Suprapubic skin (tissue), 4 donors: ENCODE results near the gene LPP. TPM values are rescaled to one million over a fixed set of nuclear protein-coding genes. Genes with fewer than 3 reads are reported as not detected.

ENCODE experiments used
- DNase-seq, 2 donors: peaks; one replicate each; pipeline ENCODE4 v3.0.0-alpha.2; 2019; ENCODE audit warnings: low spot score in 2 of 2
- H3K27ac ChIP-seq: fragments of 200-600 bp; sonication (generic); one replicate; pipeline ENCODE4 v1.5.1; 2019
- H3K27me3 ChIP-seq: fragments of 200-600 bp; sonication (generic); one replicate; pipeline ENCODE4 v1.5.1; 2019
- H3K36me3 ChIP-seq: fragments of 200-600 bp; sonication (generic); one replicate; pipeline ENCODE4 v1.5.1; 2019
- H3K4me1 ChIP-seq: fragments of 200-600 bp; sonication (generic); one replicate; pipeline ENCODE4 v1.5.1; 2019
- H3K4me3 ChIP-seq: fragments of 200-600 bp; sonication (generic); one replicate; pipeline ENCODE4 v1.5.1; 2019; ENCODE audit warnings: mild to moderate bottlenecking
- H3K9me3 ChIP-seq: fragments of 200-600 bp; sonication (generic); one replicate; pipeline ENCODE4 v1.5.1; 2019
- EP300 ChIP-seq: sonication (generic); formaldehyde crosslinking; IDR thresholded peaks from one replicate; pipeline ENCODE4 v1.6.1; 2017; ENCODE audit warnings: antibody characterized with exemption
- POLR2A ChIP-seq, 2 donors: fragments of 450-650 bp; IDR thresholded peaks; one replicate each; pipeline ENCODE4 v1.6.1; 2017; ENCODE audit warnings: antibody characterized with exemption in 2 of 2, mild to moderate bottlenecking in 2 of 2, moderate library complexity in 2 of 2
- POLR2AphosphoS5 ChIP-seq, 3 donors: sonication (generic); formaldehyde crosslinking; IDR thresholded peaks; one replicate each; pipeline ENCODE4 v1.6.1; 2017; ENCODE audit warnings: antibody characterized with exemption in 3 of 3
- WGBS: methylation state at CpG from one replicate; pipeline ENCODE4 v1.1.5; 2018; 5-methylcytosine and 5-hydroxymethylcytosine counted together
- total RNA-seq, 4 donors: library from RNA; depleted of rRNA; stranded (reverse); fragments of >200 nt; gene quantifications; one replicate each; pipeline ENCODE4 v1.1.0, GENCODE V29; 2016
- TF ChIP-seq, protein P1 (sequence below), 2 donors: fragments of 200-600 bp in 1 of 2; fragments of 450-650 bp in 1 of 2; sonication (generic) in 1 of 2; IDR thresholded peaks; one replicate each; pipeline ENCODE4 v1.5.1; 2016 to 2019; ENCODE audit warnings: antibody characterized with exemption in 2 of 2, mild to moderate bottlenecking in 1 of 2, moderate library complexity in 1 of 2

The LPP gene
- total RNA-seq, 4 donors from 2014 or later: 56.8 to 127 (median 84.2) TPM

DNA sequence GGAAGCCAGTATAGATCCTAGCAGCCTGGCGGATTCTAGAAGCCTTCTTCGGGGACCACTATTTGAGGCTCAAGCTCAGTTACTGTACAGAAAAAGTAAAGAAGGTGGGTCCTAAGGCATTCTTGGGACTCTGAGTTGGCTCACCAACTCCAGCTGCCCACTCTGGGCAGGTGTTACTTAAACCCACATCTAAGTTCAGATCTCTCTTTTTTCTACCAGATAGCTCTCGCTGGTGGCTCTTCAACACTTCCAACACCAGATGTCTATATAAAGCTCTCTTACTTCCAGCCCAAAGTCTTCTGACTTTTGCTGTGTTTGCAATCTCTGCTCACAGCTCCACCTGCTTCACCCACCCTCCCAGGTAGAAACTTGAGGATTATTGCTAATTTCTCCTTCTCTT is 785.0 kb downstream of the LPP start:
- Histone ChIP-seq H3K27me3 (no peaks in the 10 kb centered on the region), H3K4me3 (no peak overlapping the region), H3K27ac (no peak overlapping the region), H3K36me3 (no peaks in the 10 kb centered on the region), H3K9me3 (no peaks in the 10 kb centered on the region), H3K4me1 (peaks cover 27% of the 10 kb centered on the region)
- TF ChIP-seq, protein P1, sequence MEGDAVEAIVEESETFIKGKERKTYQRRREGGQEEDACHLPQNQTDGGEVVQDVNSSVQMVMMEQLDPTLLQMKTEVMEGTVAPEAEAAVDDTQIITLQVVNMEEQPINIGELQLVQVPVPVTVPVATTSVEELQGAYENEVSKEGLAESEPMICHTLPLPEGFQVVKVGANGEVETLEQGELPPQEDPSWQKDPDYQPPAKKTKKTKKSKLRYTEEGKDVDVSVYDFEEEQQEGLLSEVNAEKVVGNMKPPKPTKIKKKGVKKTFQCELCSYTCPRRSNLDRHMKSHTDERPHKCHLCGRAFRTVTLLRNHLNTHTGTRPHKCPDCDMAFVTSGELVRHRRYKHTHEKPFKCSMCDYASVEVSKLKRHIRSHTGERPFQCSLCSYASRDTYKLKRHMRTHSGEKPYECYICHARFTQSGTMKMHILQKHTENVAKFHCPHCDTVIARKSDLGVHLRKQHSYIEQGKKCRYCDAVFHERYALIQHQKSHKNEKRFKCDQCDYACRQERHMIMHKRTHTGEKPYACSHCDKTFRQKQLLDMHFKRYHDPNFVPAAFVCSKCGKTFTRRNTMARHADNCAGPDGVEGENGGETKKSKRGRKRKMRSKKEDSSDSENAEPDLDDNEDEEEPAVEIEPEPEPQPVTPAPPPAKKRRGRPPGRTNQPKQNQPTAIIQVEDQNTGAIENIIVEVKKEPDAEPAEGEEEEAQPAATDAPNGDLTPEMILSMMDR (IDR thresholded peaks at IDR 0.05): no peak
- 100% methylated on average over 3 of the region's 3 CpGs for WGBS
- DNase-seq: no peak

DNA sequence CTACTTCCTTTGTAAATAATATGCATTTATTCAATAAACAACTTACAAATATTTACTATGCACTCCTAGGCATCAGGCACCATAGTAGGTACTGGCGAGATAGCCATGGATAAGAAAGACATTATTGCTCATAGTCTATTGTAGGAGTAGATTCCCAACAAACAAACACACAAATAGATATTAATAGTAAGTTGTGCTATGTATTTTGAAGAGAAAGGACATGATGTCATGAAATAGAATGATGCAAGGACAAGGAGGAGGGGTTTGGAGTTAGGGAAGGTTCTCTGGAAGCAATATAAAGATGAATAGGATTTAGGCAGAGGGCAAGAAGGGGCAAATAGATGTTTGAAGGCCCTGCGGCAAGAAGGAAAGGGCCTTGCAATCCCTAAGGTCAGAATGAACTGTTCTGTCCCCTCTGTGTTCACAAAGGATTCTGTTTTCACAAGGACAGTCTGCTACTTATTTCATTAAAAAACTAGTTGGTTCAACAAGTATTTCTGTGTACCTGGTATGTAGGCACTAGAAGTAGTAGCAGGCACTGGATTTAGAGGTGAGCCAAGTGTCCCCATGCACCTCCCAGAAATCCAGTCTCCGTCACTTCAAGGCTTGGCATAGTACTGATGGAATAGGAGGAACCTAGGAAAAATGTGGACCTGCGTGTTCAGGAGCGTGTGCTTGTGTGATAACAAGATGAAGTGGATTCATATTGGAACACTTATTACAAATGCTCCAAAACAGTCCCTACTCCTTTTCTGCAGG is 786.0 kb downstream of the LPP start:
- Histone ChIP-seq H3K36me3 (no peaks in the 10 kb centered on the region), H3K4me1 (peaks cover 37% of the 10 kb centered on the region), H3K27me3 (no peaks in the 10 kb centered on the region), H3K9me3 (no peaks in the 10 kb centered on the region), H3K4me3 (no peak overlapping the region), H3K27ac (peak overlapping the region; percentile 49)
- WGBS: 79% methylated on average over 5 of the region's 5 CpGs
- DNase-seq: no peak
- TF ChIP-seq POLR2A (IDR thresholded peaks at IDR 0.05): no peak
- TF ChIP-seq POLR2AphosphoS5 (IDR thresholded peaks at IDR 0.05): no peak
- no peak for TF ChIP-seq EP300
